Stimulated activated CD4-positive, alpha-beta T cell treated with anti-CD3 and anti-CD28 coated beads, Interleukin-12 subunit alpha, Interleukin-12 subunit beta, amount 100 ng/mL, for 4 hours (primary cell): ENCODE data around the gene CD226.
"Not testable (repeated sequence)": the region's sequence is repeated elsewhere in the genome, so short reads cannot be mapped to it uniquely, and the experiment has no call there.

Experiments used
- DNase-seq: peaks from one replicate; pipeline ENCODE4 v3.0.0-alpha.2; 2020

CD226 gene

DNA sequence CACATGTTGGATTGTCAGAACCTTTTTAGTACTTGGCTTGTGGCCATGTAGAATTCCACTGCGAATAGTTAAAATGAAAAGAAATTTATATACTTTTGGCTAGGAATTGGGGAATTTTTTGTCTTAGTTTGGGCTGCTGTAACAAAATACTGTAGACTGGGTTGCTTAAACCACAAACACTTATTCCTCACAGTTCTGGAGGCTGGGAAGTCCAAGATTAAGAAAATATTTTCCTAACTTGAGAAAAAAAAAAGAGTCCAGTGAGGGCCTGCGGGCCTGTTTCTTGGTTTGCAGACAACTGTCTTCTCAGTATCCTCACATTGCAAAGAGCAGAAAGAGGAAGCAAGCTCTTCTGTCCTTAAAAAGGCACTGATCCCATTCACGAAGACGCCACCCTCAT, 81.9 kb downstream of the CD226 start:
- DNase-seq: no peak

DNA sequence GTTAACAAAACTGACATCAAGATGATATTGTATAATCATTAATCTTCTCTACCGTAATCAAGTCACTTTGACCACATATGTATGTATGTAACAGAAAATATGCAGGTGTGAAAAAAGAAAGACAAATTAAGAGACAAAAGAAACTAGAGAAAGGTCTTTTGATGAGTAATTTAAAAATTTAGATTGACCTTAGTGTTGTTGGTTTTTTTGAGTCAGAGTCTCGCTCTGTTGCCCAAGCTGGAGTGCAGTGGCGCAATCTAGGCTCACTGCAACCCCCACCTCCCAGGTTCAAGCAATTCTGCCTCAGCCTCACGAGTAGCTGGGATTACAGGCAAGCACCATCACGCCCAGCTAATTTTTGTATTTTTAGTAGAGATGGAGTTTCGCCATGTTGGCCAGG, 82.9 kb downstream of the CD226 start:
- DNase-seq: not testable (repeated sequence)

DNA sequence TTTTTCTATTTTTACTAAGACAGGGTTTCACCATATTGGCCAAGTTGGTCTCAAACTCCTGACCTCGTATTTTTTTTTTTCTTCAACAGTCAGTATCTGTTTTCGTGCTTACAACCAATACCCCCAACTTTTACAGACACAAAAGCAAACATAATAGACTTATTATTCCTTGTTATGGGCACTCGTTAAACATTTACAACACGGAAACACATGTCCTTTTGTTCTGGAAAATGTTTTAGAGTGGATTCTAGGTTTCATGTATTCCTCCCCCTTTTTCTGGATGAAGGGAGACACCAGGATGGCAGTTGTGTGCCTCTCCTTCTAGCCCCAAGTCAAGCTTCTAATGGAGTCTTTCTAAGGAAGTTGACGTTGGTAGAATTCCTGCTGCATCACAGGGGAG, 88.8 kb downstream of the CD226 start:
- DNase-seq: no peak

DNA sequence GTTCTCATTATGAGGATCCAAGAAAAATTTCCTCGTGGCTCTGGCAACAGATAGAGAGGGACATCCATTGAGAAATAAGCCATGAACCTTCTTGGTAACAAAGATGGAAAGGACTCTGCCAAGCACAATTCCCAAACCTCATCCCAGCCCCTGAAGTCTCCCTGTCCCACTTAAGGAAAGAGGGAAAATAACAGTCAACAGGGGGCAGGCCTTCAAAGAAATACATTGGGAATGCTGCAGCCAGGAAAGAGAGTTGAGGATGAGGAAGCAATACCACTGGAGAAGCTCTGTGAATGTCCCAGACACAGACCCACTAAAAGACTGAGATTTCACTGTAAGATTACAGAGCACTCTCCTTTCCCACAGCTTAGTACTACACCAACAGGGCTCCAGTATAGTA, 93.2 kb downstream of the CD226 start:
- DNase-seq: no peak

DNA sequence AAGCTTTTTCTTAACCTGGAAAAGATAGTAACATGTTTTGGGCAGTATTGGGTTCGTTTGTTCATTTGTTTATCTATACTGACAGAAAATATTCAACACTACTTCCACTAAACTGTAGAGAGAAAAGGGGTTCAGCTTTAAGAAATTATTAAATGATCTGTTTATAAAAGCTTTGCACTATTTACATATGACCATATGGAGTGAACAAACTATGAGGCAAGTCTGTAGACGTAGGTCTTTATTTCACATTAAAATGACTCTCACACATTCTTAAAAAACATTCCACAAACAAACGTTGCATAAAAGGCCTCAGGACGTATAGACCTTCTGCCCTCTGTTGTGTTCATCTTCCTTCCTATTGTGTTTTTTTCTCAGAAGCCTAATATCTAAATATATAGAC, 94.6 kb downstream of the CD226 start:
- no peak for DNase-seq

DNA sequence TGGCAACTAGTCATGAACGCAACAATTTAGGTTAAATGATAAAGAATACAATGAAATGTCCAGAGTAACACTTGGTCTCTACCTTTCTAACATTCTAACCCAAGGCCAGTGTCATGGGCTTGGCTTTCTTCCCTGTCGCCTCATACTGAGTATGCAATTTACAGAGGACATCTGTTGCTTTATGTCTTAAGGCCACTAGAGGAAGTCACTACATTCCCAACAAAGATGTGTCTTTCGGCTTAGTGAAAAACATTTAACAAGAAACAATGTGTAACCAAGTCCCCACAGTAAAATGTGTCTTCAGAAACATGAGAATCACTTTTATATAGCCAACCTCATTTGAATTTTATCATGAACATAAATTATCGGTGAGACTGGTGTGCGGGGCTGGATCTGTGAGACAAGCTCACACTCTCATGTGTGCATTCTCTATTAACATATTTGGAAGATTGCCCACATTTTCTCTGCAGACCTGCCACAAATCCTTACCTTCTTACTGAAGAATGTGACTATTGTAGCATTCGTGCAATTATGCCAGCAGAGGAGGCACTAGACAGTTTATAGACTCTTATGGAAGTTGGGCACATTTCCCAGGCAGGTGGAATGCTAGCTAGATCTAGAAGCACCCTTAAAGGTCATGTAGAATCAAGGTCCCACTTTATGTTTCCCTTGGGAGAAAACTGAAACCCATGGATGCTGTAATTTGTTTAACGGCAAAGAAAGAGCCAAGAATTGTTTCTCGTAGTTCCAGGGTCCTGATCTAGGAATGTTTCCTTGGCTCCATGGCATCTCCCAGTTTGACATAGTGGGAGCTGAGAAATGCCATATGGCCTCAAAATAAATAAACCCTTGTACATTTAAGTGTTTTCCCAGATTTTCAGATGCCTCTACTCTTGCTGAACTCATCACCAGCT, 101.8 kb downstream of the CD226 start:
- DNase-seq: no peak

DNA sequence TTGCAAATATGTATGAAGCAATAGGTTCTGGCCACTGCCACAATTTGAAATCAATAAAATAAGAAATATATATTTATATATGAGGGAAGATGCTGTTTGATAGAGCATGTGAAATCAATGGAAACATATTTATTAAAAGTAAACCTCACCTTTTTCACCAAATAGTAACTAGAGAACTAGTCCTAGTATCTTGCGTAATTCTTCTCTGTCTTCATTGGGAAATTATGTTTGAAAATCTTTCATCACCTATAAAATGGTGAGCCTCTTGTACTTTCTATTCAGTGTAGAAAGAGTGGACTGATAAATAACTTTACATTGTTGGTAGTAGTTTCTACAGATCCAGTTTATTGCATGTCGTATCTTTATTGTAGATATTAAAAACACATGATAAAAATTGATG, 103.0 kb downstream of the CD226 start:
- DNase-seq: no peak

DNA sequence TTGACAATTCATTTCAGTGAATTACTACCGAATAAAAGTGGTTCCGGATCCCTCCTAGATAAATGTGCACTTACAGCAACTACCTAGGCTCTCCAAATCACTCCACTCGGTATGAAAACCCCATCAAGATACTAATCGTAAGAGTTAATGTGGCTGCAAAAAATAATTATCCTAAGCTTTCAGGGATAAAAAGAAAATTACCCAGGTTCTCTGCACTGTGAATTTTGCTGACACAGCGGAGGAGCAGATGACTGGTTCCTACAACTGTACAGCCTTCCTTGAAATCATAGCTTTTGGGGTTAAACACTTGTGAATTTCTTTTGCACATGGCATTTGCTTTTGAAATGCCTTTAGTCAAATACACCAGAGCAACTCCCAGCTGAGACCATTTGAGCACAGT, 104.7 kb downstream of the CD226 start:
- DNase-seq: no peak

DNA sequence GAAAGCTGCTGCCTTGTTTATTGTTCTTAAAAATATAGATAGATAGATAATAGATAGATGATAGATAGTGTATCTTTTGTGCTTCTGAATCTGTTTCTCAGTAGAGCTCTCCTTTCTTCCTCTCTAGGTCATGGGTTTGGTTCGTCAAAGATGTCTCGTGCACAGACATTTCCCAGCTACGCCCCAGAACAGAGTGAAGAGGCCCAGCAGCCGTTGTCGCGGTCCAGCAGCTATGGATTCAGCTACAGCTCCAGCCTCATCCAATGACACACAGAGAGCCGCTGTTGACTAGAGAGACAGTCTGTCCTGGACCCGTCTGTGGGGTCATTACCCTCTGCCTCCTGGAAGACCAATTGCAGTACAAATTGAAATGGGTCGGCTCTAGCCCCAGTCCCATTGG, 106.6 kb downstream of the CD226 start:
- no peak for DNase-seq

DNA sequence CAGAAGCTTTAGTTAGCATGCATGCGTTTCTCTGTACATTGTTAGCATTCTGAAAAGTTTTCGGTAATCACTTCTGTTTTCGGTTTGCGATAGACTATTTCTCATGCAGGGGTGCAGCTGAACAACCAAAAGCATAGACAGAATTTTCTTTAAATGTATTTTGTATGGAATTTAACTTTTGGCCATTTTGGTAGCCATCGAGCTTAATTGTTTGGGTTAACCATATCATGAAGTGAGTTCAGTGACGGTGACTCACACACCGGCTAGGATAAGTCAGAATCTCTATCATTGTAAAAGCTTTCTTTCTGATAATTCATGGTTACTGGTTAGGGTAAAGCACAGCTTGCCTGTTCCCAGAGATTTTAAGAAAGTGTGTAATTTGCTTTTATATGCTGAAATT, 107.2 kb downstream of the CD226 start:
- no peak for DNase-seq

DNA sequence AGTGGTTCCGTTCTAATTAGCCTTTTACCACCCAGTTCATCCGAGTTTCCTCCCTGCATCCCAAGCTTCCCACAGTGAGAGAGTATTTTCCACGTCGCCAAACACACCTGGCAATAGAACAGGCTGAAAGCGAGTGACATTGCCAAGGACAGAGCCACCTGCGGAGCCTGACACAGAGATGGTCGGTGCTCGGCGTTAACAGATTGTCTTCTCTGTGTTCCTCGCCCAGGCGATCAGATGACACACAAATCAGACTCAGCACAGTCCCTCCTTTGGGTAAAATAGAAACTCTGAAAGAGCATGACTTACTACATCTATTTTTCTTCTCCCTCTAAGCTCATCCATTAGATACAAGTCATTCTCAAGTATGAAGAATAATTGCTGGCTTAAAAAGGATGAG, 107.7 kb downstream of the CD226 start:
- no peak for DNase-seq

DNA sequence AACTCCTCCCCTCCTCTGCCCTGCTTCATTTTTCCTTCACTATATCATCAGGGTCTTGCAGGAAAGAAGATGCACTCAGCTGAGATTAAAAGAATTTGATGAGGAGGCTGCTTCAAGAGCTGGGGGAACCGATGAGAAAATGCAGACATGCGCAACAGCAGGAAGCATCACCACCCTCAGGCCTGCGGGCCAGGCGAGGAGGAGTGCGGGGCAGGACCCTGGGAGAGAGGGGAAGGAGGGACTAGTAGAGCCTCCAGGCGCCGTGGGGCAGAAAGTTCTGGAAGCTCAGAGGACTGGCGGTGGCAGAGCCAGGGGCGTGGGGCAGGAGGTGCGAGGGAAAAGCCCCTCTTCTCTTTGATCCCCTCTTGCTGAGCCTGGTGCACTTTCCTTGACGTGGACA, 108.2 kb downstream of the CD226 start:
- DNase-seq: no peak

DNA sequence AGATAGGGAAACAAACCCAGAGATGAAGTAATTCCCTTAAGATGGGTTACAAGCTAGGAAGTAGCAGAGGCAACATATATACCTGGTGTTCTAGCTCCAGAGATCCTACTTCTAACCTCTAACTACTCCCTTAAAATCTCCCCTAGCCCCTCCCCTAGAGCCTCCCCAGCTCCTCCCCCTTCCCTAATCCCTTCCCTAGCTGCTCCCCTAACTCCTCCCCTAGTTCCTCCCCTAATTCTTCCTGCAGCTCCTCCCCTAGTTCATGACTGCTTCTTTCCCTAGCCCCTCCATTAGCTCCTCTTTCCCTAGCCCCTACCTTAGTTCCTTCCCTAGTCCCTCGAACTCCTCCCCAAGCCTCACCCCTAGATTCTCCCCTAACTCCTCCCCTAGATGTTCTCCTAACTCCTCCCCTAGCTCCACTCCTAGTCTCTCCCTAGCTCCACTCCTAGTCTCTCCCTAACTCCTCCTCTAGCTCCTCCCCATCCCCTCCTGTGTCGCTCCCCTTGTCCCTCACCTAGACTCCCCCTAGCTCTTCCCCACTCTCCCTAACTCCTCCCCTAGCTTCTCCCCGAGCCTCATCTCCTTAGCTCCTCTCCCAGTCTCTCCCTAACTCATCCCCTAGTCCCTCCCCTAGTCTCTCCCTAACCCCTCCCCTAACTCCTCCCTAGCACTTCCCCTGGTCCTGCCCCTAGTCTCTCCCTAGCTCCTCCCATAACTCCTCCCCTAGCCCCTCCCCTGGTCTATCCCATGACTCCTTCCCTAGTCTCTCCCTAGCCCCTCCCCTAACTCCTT, 108.9 kb downstream of the CD226 start:
- DNase-seq: no peak

DNA sequence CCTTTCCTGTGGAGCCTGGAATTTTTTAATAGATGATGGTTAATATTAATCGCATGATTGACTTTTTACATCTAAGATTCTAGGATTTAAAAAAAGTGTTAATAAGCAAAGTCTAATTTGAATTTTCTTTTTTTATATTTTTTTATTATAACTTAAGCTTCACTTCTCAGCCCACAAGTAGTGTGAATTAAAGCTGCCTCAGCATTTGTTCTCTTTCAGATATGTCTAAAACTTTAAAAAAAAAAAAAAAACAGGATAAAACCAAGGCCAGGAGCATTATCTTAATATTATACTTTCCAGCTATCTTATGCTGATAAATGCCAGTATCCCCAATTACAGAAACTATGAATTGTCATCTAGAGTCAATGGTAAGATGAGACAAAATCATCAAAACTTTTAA, 109.7 kb downstream of the CD226 start:
- no peak for DNase-seq

DNA sequence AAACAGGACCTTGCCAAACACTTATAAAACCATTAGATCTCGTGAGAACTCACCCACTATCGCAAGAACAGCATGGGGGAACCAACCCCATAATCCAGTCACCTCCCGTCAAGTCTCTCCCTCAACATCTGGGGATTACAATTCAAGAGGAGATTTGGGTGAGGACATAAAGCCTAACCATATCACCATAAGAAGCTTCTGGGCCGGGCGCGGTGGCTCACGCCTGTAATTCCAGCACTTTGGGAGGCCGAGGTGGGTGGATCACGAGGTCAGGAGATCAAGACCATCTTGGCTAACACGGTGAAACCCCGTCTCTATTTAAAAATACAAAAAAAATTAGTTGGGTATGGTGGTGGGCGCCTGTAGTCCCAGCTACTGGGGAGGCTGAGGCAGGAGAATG, 112.7 kb downstream of the CD226 start:
- not testable (repeated sequence) for DNase-seq

DNA sequence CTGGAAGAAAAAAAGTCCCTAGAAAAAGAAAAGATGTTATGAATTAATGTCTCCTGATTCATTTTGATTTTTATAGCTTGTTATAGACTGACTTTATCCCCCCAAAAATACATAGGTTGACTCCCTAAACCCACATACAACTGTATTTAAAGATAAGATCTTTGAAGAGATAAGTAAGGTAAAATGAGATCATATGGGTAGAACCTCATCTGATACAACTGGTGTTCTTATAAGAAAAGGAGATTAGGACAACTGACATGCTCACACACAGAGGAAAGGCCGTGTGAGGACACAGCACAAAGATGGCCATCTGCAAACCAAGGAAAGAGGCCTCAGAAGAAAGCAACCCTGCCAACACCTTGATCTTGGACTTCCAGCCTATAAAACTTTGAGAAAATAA, 117.5 kb downstream of the CD226 start:
- DNase-seq: no peak

DNA sequence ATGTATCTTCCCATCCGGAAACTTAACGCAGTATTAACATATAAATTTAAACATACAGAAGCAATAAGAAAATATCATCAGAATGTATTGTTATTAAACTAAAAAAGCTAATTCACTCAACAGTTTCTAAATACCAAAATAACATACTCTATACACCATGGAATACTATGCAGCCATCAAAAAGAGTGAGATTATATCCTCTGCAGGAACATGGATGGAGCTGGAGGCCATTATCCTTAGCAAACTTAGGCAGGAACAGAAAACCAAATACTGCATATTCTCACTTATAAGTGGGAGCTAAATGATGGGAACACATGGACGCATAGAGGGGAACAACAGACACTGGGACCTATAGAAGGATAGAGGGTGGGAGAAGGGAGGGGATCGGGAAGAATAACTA, 127.1 kb downstream of the CD226 start:
- DNase-seq: no peak

DNA sequence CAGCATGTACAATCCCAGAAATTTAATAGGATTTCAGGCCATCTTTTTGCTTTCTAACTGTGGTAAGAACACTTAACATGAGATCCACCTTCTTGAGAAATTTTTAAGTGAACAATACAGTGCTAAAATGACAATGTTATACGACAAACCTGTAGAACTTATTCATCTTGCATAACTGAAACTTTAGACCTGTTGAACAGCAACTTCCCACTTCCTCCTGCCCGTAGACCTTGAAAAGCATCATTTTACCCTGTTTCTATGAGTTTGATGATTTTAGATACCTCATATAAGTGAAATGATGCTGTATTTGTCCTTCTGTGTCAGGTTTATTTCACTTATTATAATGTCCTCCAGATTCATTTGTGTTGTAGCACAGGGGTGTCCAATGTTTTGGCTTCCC, 128.2 kb downstream of the CD226 start:
- no peak for DNase-seq

DNA sequence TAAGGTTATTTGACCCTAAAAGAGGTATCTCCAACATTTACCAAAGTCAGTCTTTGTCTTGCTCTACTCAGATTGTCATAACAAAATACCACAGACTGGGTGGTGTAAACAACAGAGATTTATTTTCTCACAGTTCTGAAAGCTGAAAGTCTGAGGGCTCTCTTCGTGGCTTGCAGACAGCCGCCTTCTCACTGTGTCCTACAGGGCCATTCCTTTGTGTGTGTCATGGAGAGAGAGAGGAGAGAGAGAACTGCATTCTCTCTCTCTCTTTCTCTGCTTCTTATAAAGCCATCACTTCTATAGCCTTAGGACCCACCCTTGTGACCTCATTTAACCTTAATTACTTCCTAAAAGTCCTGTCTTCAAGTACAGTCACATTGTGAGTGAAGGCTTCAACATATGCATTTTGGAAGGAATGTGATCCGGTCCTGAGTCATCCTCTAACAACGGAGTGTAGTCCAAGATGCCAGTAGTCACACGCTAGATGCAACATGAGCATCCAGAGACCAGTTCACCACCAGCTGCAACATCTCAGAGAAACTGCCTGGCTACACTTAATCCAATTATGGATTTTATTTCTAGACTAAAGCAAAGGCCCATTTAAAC, 130.2 kb downstream of the CD226 start:
- no peak for DNase-seq

DNA sequence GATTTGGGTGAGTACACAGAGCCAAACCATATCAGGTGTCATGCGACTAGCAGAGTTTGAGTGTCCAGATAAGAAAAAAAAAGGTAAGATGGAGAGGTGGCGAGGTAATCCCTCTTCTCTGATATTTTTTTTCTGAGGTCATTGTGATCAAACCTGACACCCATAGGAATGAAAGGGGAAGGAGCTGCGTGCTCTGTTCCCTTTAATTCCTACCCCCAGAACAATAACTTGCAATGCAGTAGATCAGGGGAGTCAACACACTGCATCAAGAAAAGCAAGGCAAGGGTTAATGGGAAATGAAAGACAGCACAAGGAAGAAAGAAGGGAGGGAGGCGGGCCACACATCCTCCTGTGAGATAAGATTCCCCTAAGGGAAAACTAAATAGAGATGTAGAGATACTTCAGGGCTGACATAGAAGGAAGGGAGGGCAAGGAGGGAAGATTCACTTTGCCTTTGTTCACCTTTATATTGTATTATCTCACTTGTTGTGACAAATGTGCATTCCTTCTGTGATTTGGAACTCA, 132.8 kb downstream of the CD226 start:
- DNase-seq: no peak

DNA sequence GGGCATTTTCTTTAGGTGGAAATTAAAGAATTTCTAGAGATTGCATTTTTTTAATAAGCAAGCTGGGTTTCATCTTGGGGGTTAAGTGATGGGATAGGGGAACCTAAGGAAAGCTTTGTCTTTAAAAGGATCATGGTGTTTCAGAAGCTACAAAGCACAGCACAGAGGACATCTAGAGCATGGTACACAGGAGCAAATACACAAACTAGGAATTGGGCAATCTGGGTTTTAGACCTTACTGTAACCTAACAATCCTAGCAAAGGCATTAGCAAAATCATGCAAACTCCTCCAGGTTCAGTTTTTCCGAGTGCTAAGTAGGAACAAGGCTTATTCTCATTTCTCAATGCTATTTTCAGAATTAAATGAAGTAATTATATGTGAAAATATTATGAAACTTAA, 134.1 kb downstream of the CD226 start:
- no peak for DNase-seq

DNA sequence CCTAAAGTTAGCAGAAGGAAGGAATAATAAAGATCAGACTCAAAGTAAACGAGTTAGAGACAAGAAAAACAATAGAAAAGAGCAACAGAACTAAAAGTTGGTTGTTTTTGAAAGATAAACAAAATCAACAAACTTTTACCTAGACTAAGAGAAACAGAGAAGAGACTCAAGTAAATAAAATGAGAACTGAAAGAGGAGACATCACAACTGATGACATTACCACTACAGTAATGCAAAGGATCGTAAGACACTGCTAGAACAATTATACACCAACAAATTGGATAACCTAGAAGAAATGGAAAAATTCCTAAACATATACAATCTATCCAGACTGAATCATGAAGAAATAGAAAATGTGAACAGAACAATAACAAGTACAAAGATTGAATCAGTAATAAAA, 139.3 kb downstream of the CD226 start:
- DNase-seq: no peak

DNA sequence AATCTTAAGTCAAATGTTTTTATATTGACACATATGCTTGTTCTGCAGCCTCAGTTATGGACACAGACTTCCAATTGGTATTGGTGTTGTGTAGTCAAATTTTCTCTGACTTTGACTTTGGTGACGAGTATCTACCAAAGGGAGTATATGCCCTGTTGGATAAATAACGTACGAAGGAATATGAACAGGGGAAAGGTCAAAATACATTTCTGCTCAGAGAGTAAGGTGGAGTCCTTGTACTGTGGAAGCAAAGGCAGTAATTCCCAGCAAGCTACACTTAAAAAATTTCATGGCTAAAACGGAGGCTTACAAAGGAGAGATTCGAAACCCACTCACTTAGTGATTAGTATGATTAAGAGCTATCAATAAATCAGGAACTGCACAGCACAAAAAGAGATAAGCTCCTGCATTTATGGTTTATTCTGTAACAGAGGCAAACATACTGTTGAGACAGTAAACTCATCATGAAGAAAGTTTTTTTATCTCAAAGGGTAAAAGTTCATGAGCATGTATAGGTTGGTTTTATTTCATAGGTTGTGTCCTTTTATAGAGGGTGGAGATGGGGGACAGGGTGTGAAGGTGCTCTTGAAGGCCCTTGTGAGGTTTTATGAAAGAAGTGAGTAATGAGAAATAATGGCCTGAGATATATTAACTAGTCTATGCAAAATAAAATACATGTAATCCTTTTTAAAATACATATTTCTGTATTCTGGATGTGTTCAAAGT, 142.7 kb downstream of the CD226 start:
- DNase-seq: no peak
